BJ (cell line): ENCODE data around the gene RAB11FIP4. TPM values are rescaled to one million over a fixed set of nuclear protein-coding genes. Genes with fewer than 3 reads are reported as not detected.
A peak's percentile ranks its signal among the peaks of the same experiment; 100 is the strongest.

Experiments used
- CTCF ChIA-PET: fragments of 350-600 bp; formaldehyde crosslinking; extraction: SDS; loops from one replicate; lab custom pipeline; 2021; ENCODE audit warnings: antibody characterized with exemption, inconsistent platforms; lab: Yijun Ruan, JAX
- POLR2A ChIA-PET: fragments of 300-600 bp; sonication (Branson Sonifier 250); formaldehyde crosslinking; extraction: SDS; loops from one replicate; lab custom pipeline; 2021; ENCODE audit warnings: antibody characterized with exemption; lab: Charles Lee
- DNase-seq: peaks from one replicate; pipeline ENCODE4 v3.0.0-alpha.2; 2011; ENCODE audit warnings: low read depth
- H3K27me3 ChIP-seq: 2 replicates; pipeline ENCODE4 v1.6.0; 2011; ENCODE audit warnings: low read length; ENCODE audit not compliant: control insufficient read depth, insufficient read depth
- H3K36me3 ChIP-seq: 2 replicates; pipeline ENCODE4 v1.5.1; 2011; ENCODE audit warnings: low read length; ENCODE audit not compliant: control insufficient read depth, insufficient read depth
- H3K4me3 ChIP-seq: 2 replicates; pipeline ENCODE4 v1.5.1; 2011; ENCODE audit warnings: low read depth, mild to moderate bottlenecking, control low read depth, low read length
- CTCF ChIP-seq: IDR thresholded peaks from 2 replicates; pipeline ENCODE4 v1.5.1; 2011; ENCODE audit warnings: low read depth, mild to moderate bottlenecking, control low read depth, inconsistent platforms, low read length, moderate library complexity; ENCODE audit not compliant: insufficient read depth
- polyA plus RNA-seq: library from polyadenylated mRNA; depleted of rRNA; stranded (reverse); fragments of >200 nt; gene quantifications from 2 replicates; pipeline ENCODE4 v1.2.3, GENCODE V29; 2011; rRNA removed
- small RNA-seq: library from RNA; depleted of rRNA; stranded (forward); fragments of <200 nt; gene quantifications from one replicate; pipeline ENCODE3, GENCODE V24; 2012; ENCODE audit warnings: low replicate concordance, low read depth; ENCODE audit not compliant: insufficient read length

Gene RAB11FIP4
- polyA plus RNA-seq, 1 experiment = 0.15 TPM

DNA sequence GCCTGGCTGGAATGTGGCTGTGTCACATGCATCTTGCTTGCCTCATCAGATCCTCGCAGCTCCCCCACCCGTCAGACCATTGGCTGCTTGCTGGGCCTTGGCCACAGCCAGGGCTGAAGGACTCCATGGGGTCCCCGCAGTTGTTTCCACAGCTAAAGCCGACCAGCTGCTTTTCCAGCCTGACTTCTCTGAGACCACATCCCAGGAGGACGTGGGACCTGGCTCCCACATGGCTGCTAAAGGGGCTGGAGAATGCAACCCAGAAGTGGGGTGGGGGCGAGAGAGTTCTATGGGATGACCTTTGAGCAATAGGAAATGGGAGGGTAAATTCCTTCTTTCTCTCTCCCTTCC is 193.8 kb downstream of the RAB11FIP4 start:
- ChIA-PET POLR2A (no interaction called here), CTCF (interaction anchor here (0.6 to 3.2 kb wide), 4 partner anchors 27 to 546 kb away, joined by 3 to 15 read pairs (median 3); no protein-coding TSS in a partner anchor)
- DNase-seq = no peak
- Histone ChIP-seq H3K36me3 (peaks cover 14% of the 10 kb centered on the region), H3K27me3 (no peaks in the 10 kb centered on the region), H3K4me3 (no peak overlapping the region)
- no peak for TF ChIP-seq CTCF

GRCh38 chr17:31586946-31587345 is 195.5 kb downstream of the RAB11FIP4 start:
- CTCF ChIA-PET = interaction anchor here (1.0 to 3.2 kb wide), 2 partner anchors 28 to 255 kb away, joined by 3 to 15 read pairs; no protein-coding TSS in a partner anchor
- TF ChIP-seq CTCF = no peak
- Histone ChIP-seq H3K36me3 (peaks cover 22% of the 10 kb centered on the region), H3K27me3 (no peaks in the 10 kb centered on the region), H3K4me3 (no peak overlapping the region)
- POLR2A ChIA-PET = no interaction called here
- DNase-seq = no peak

DNA sequence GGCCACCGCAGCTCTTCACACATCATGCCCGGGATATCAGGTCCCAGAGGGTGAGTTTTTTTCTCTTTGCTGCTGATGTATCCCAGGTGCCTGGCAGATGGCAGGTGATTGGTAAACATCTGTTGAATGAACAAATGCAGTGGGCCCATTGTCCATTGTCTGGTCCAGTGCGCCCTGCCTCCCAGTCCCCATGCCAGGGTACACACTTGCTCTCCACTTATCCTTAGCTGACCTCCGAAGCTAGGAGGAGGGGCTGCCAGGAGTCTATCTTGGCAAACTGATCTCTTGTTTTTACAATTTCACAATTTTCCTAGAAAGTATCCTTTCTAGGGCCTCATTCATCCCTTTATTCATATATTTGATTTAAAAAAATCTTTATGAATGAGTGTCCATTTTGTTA is 196.0 kb downstream of the RAB11FIP4 start:
- no peak for DNase-seq
- H3K27me3 ChIP-seq = no peaks in the 10 kb centered on the region
- POLR2A ChIA-PET = no interaction called here
- no peak overlapping the region for H3K4me3 ChIP-seq
- H3K36me3 ChIP-seq = peaks cover 23% of the 10 kb centered on the region
- CTCF ChIA-PET = interaction anchor here (1.0 to 3.2 kb wide), 2 partner anchors 29 to 255 kb away, joined by 3 to 15 read pairs; no protein-coding TSS in a partner anchor
- no peak for TF ChIP-seq CTCF

Small RNA genes lying within 50 kb of the gene (small RNA-seq; reads per million reads assigned to genes)
- gene MIR193A = 19.8 reads per million, percentile 83 among the genes with 10 or more reads in this experiment
- gene MIR4725 = not detected
- gene RN7SL45P = not detected
- not detected for gene RN7SL79P
- gene RNU6ATAC7P = not detected

Other genes with a start within 250 kb of the RAB11FIP4 start
- gene OMG, start 94.4 kb upstream of the RAB11FIP4 start, polyA plus RNA-seq = 0.13 and 0.21 TPM in 2 replicates
- 0.12 and 0.43 TPM in 2 replicates for gene EVI2B, start 77.6 kb upstream of the RAB11FIP4 start, polyA plus RNA-seq
- 0.21 and 0.49 TPM in 2 replicates for gene EVI2A, start 70.1 kb upstream of the RAB11FIP4 start, polyA plus RNA-seq